ENCODE measurements around the gene PATE3.

Gene PATE3

GRCh38 chr11:125762445-125762844 lies 25.5 kb upstream of the PATE3 start:
- H3K9ac ChIP-seq (ENCODE audit: low read length) = no peak overlapping the region
- H3K4me1 ChIP-seq (ENCODE audit: low read length) = no peaks in the 10 kb centered on the region
- no peaks in the 10 kb centered on the region for H3K36me3 ChIP-seq (replicated peaks; ENCODE audit: insufficient read depth, low read length)
- H3K4me3 ChIP-seq (ENCODE audit: low read length) = no peak overlapping the region
- DNase-seq = no peak
- H3F3A ChIP-seq (ENCODE audit: insufficient read depth, low read length) = no peaks in the 10 kb centered on the region
- no peak overlapping the region for H3K27ac ChIP-seq (ENCODE audit: low read length)
- TF ChIP-seq CTCF (IDR thresholded peaks at IDR 0.05; ENCODE audit: low read length) = no peak
- TF ChIP-seq EZH2 (optimal IDR thresholded peaks at IDR 0.05; ENCODE audit: low read depth, low read length) = no peak
- TF ChIP-seq EZH2phosphoT487 (IDR thresholded peaks at IDR 0.05; ENCODE audit: low read length) = no peak
- no peak overlapping the region for H3K4me2 ChIP-seq (ENCODE audit: low read depth, low read length)
- no peaks in the 10 kb centered on the region for H4K20me1 ChIP-seq (ENCODE audit: insufficient read depth, low read length)
- no peaks in the 10 kb centered on the region for H3K9me2 ChIP-seq (replicated peaks; ENCODE audit: insufficient read depth, low read length)
- no peak overlapping the region for H2AFZ ChIP-seq (ENCODE audit: low read length)
- H3K27me3 ChIP-seq (replicated peaks; ENCODE audit: insufficient read depth, low read length) = no peaks in the 10 kb centered on the region
- H3K79me2 ChIP-seq (ENCODE audit: low read length) = no peaks in the 10 kb centered on the region
- no peaks in the 10 kb centered on the region for H3K9me3 ChIP-seq (replicated peaks; ENCODE audit: insufficient read depth, low read length)

- Histone ChIP-seq H3K4me1 (ENCODE audit: low read length) (no peaks in the 10 kb centered on the region), H2AFZ (ENCODE audit: low read length) (no peak overlapping the region), H3K4me3 (ENCODE audit: low read length) (no peak overlapping the region), H3F3A (ENCODE audit: insufficient read depth, low read length) (no peaks in the 10 kb centered on the region), H3K4me2 (ENCODE audit: low read depth, low read length) (no peak overlapping the region), H3K79me2 (ENCODE audit: low read length) (no peaks in the 10 kb centered on the region), H3K36me3 (replicated peaks; ENCODE audit: insufficient read depth, low read length) (no peaks in the 10 kb centered on the region), H3K9ac (ENCODE audit: low read length) (no peak overlapping the region), H3K9me2 (replicated peaks; ENCODE audit: insufficient read depth, low read length) (no peaks in the 10 kb centered on the region), H3K27ac (ENCODE audit: low read length) (no peak overlapping the region), H3K9me3 (replicated peaks; ENCODE audit: insufficient read depth, low read length) (no peaks in the 10 kb centered on the region), H4K20me1 (ENCODE audit: insufficient read depth, low read length) (no peaks in the 10 kb centered on the region), H3K27me3 (replicated peaks; ENCODE audit: insufficient read depth, low read length) (no peaks in the 10 kb centered on the region)
- DNase-seq = no peak
- TF ChIP-seq EZH2phosphoT487 (IDR thresholded peaks at IDR 0.05; ENCODE audit: low read length) (no peak), EZH2 (optimal IDR thresholded peaks at IDR 0.05; ENCODE audit: low read depth, low read length) (no peak), CTCF (IDR thresholded peaks at IDR 0.05; ENCODE audit: low read length) (no peak)
Observed at GRCh38 chr11:125763483-125763882, 24.4 kb upstream of the PATE3 start.

GRCh38 chr11:125766251-125766650 lies 21.7 kb upstream of the PATE3 start:
- DNase-seq = no peak
- H3K27me3 ChIP-seq (replicated peaks; ENCODE audit: insufficient read depth, low read length) = no peaks in the 10 kb centered on the region
- no peaks in the 10 kb centered on the region for H3F3A ChIP-seq (ENCODE audit: insufficient read depth, low read length)
- no peaks in the 10 kb centered on the region for H3K9me2 ChIP-seq (replicated peaks; ENCODE audit: insufficient read depth, low read length)
- no peak overlapping the region for H3K27ac ChIP-seq (ENCODE audit: low read length)
- no peaks in the 10 kb centered on the region for H3K79me2 ChIP-seq (ENCODE audit: low read length)
- H3K4me1 ChIP-seq (ENCODE audit: low read length) = no peaks in the 10 kb centered on the region
- no peaks in the 10 kb centered on the region for H3K9me3 ChIP-seq (replicated peaks; ENCODE audit: insufficient read depth, low read length)
- no peak overlapping the region for H2AFZ ChIP-seq (ENCODE audit: low read length)
- H3K4me2 ChIP-seq (ENCODE audit: low read depth, low read length) = no peak overlapping the region
- H3K4me3 ChIP-seq (ENCODE audit: low read length) = no peak overlapping the region
- no peaks in the 10 kb centered on the region for H4K20me1 ChIP-seq (ENCODE audit: insufficient read depth, low read length)
- no peak overlapping the region for H3K9ac ChIP-seq (ENCODE audit: low read length)
- TF ChIP-seq EZH2 (optimal IDR thresholded peaks at IDR 0.05; ENCODE audit: low read depth, low read length) (no peak), EZH2phosphoT487 (IDR thresholded peaks at IDR 0.05; ENCODE audit: low read length) (no peak), CTCF (IDR thresholded peaks at IDR 0.05; ENCODE audit: low read length) (no peak)
- H3K36me3 ChIP-seq (replicated peaks; ENCODE audit: insufficient read depth, low read length) = no peaks in the 10 kb centered on the region
